ENCODE results near the gene ZNF580.

The ZNF580 gene

GRCh38 chr19:55661826-55662225 lies 21.0 kb downstream of the ZNF580 start:
- Histone ChIP-seq H3K36me3 (replicated peaks in 1 of 2; ENCODE audit: control insufficient read depth in 2 of 2, insufficient read depth in 2 of 2, low read length in 2 of 2) (peaks cover 57 to 95% of the 10 kb centered on the region in 2 donors), H3K27me3 (ENCODE audit: control insufficient read depth in 3 of 3, insufficient read depth in 3 of 3, low read depth in 1 of 3, low read length in 3 of 3) (no peaks in the 10 kb centered on the region), H3K4ac (ENCODE audit: low read length) (no peak overlapping the region), H3K23ac (ENCODE audit: low read depth, low read length, poor library complexity) (no peak overlapping the region), H3K27ac (replicated peaks; ENCODE audit: low read length) (no peak overlapping the region), H2BK15ac (ENCODE audit: low read length) (no peak overlapping the region), H2BK12ac (ENCODE audit: low read length) (no peak overlapping the region), H3K79me1 (ENCODE audit: low read depth, low read length) (peaks cover 37% of the 10 kb centered on the region), H3K14ac (ENCODE audit: low read length) (no peak overlapping the region), H2BK120ac (ENCODE audit: low read depth, low read length) (no peak overlapping the region), H2AK5ac (ENCODE audit: low read depth, low read length) (no peak overlapping the region), H3K9me3 (replicated peaks in 1 of 2; ENCODE audit: control insufficient read depth in 2 of 2, insufficient read depth in 1 of 2, low read depth in 1 of 2, low read length in 2 of 2) (no peaks in the 10 kb centered on the region), H3K4me1 (ENCODE audit: control insufficient read depth in 2 of 2, insufficient read depth in 1 of 2, low read depth in 1 of 2, low read length in 2 of 2) (peaks cover 5 to 6% of the 10 kb centered on the region in 2 donors), H2AFZ (ENCODE audit: low read length) (no peak overlapping the region), H3K4me3 (ENCODE audit: low read length in 2 of 2) (no peak overlapping the region), H3K18ac (ENCODE audit: low read length) (no peak overlapping the region), H4K8ac (ENCODE audit: low read depth, low read length) (no peak overlapping the region), H2BK5ac (ENCODE audit: low read length) (no peak overlapping the region), H3K9ac (ENCODE audit: low read depth, low read length, poor library complexity) (peak overlapping the region; percentile 66), H3K4me2 (ENCODE audit: insufficient read depth, low read length, poor library complexity, severe bottlenecking) (no peak overlapping the region), H4K91ac (ENCODE audit: low read depth, low read length, poor library complexity) (no peak overlapping the region)
- no CpG with 5 or more reads among the region's 7 CpGs for WGBS, 2 donors (ENCODE audit: extremely low coverage in 2 of 2, insufficient read length in 2 of 2, insufficient replicate concordance in 1 of 2)
- DNase-seq (ENCODE audit: low spot score), result no peak

- no peaks in the 10 kb centered on the region for H3K27me3 ChIP-seq (ENCODE audit: control insufficient read depth in 3 of 3, insufficient read depth in 3 of 3, low read depth in 1 of 3, low read length in 3 of 3)
- WGBS, 2 donors (ENCODE audit: extremely low coverage in 2 of 2, insufficient read length in 2 of 2, insufficient replicate concordance in 1 of 2), result no CpG with 5 or more reads among the region's 20 CpGs
- H2BK12ac ChIP-seq (ENCODE audit: low read length), result peak overlapping the region; percentile 22
- peaks cover 49% of the 10 kb centered on the region for H3K79me1 ChIP-seq (ENCODE audit: low read depth, low read length)
- H3K23ac ChIP-seq (ENCODE audit: low read depth, low read length, poor library complexity), result peak overlapping the region; percentile 80
- no peak overlapping the region for H3K4ac ChIP-seq (ENCODE audit: low read length)
- H4K8ac ChIP-seq (ENCODE audit: low read depth, low read length), result no peak overlapping the region
- H3K9me3 ChIP-seq (replicated peaks in 1 of 2; ENCODE audit: control insufficient read depth in 2 of 2, insufficient read depth in 1 of 2, low read depth in 1 of 2, low read length in 2 of 2), result no peaks in the 10 kb centered on the region
- H2BK5ac ChIP-seq (ENCODE audit: low read length), result peak overlapping the region; percentile 26
- H4K91ac ChIP-seq (ENCODE audit: low read depth, low read length, poor library complexity), result no peak overlapping the region
- H2BK15ac ChIP-seq (ENCODE audit: low read length), result no peak overlapping the region
- peaks cover 72 to 97% of the 10 kb centered on the region in 2 donors for H3K36me3 ChIP-seq (replicated peaks in 1 of 2; ENCODE audit: control insufficient read depth in 2 of 2, insufficient read depth in 2 of 2, low read length in 2 of 2)
- H3K4me1 ChIP-seq (ENCODE audit: control insufficient read depth in 2 of 2, insufficient read depth in 1 of 2, low read depth in 1 of 2, low read length in 2 of 2), result no peaks in the 10 kb centered on the region
- DNase-seq (ENCODE audit: low spot score), result no peak
- no peak overlapping the region for H3K27ac ChIP-seq (replicated peaks; ENCODE audit: low read length)
- no peak overlapping the region for H2AFZ ChIP-seq (ENCODE audit: low read length)
- H3K4me3 ChIP-seq (ENCODE audit: low read length in 2 of 2), result peak overlapping the region in 1 of 2 donors; percentile 5
- no peak overlapping the region for H2AK5ac ChIP-seq (ENCODE audit: low read depth, low read length)
- H3K9ac ChIP-seq (ENCODE audit: low read depth, low read length, poor library complexity), result no peak overlapping the region
- H3K18ac ChIP-seq (ENCODE audit: low read length), result no peak overlapping the region
- H3K4me2 ChIP-seq (ENCODE audit: insufficient read depth, low read length, poor library complexity, severe bottlenecking), result no peak overlapping the region
- no peak overlapping the region for H2BK120ac ChIP-seq (ENCODE audit: low read depth, low read length)
- H3K14ac ChIP-seq (ENCODE audit: low read length), result no peak overlapping the region
These were observed 23.2 kb downstream of the ZNF580 start for GRCh38 chr19:55663846-55664536.

GRCh38 chr19:55666343-55667005 lies 25.7 kb downstream of the ZNF580 start:
- H3K27me3 ChIP-seq (ENCODE audit: control insufficient read depth in 3 of 3, insufficient read depth in 3 of 3, low read depth in 1 of 3, low read length in 3 of 3), result no peaks in the 10 kb centered on the region
- H3K4me3 ChIP-seq (ENCODE audit: low read length in 2 of 2), result peak overlapping the region in 1 of 2 donors; percentile 37
- H3K4me1 ChIP-seq (ENCODE audit: control insufficient read depth in 2 of 2, insufficient read depth in 1 of 2, low read depth in 1 of 2, low read length in 2 of 2), result peaks cover 0 to 5% of the 10 kb centered on the region in 2 donors
- peaks cover 77 to 95% of the 10 kb centered on the region in 2 donors for H3K36me3 ChIP-seq (replicated peaks in 1 of 2; ENCODE audit: control insufficient read depth in 2 of 2, insufficient read depth in 2 of 2, low read length in 2 of 2)
- peak overlapping the region; percentile 27 for H3K9ac ChIP-seq (ENCODE audit: low read depth, low read length, poor library complexity)
- peaks cover 60% of the 10 kb centered on the region for H3K79me1 ChIP-seq (ENCODE audit: low read depth, low read length)
- H3K23ac ChIP-seq (ENCODE audit: low read depth, low read length, poor library complexity), result peak overlapping the region; percentile 40
- H3K18ac ChIP-seq (ENCODE audit: low read length), result no peak overlapping the region
- H3K9me3 ChIP-seq (replicated peaks in 1 of 2; ENCODE audit: control insufficient read depth in 2 of 2, insufficient read depth in 1 of 2, low read depth in 1 of 2, low read length in 2 of 2), result no peaks in the 10 kb centered on the region
- H3K4me2 ChIP-seq (ENCODE audit: insufficient read depth, low read length, poor library complexity, severe bottlenecking), result no peak overlapping the region
- no peak overlapping the region for H2AFZ ChIP-seq (ENCODE audit: low read length)
- no peak overlapping the region for H4K8ac ChIP-seq (ENCODE audit: low read depth, low read length)
- no peak overlapping the region for H2AK5ac ChIP-seq (ENCODE audit: low read depth, low read length)
- no peak overlapping the region for H2BK120ac ChIP-seq (ENCODE audit: low read depth, low read length)
- no peak overlapping the region for H3K4ac ChIP-seq (ENCODE audit: low read length)
- H4K91ac ChIP-seq (ENCODE audit: low read depth, low read length, poor library complexity), result no peak overlapping the region
- no peak overlapping the region for H3K14ac ChIP-seq (ENCODE audit: low read length)
- peak overlapping the region; percentile 59 for H2BK5ac ChIP-seq (ENCODE audit: low read length)
- no peak overlapping the region for H3K27ac ChIP-seq (replicated peaks; ENCODE audit: low read length)
- H2BK15ac ChIP-seq (ENCODE audit: low read length), result no peak overlapping the region
- no peak for DNase-seq (ENCODE audit: low spot score)
- no CpG with 5 or more reads among the region's 12 CpGs for WGBS, 2 donors (ENCODE audit: extremely low coverage in 2 of 2, insufficient read length in 2 of 2, insufficient replicate concordance in 1 of 2)
- no peak overlapping the region for H2BK12ac ChIP-seq (ENCODE audit: low read length)

- H3K14ac ChIP-seq (ENCODE audit: low read length), result no peak overlapping the region
- peak overlapping the region; percentile 44 for H3K9ac ChIP-seq (ENCODE audit: low read depth, low read length, poor library complexity)
- H3K27me3 ChIP-seq (ENCODE audit: control insufficient read depth in 3 of 3, insufficient read depth in 3 of 3, low read depth in 1 of 3, low read length in 3 of 3), result no peaks in the 10 kb centered on the region
- H3K18ac ChIP-seq (ENCODE audit: low read length), result no peak overlapping the region
- DNase-seq (ENCODE audit: low spot score), result no peak
- peaks cover 58% of the 10 kb centered on the region for H3K79me1 ChIP-seq (ENCODE audit: low read depth, low read length)
- WGBS, 2 donors (ENCODE audit: extremely low coverage in 2 of 2, insufficient read length in 2 of 2, insufficient replicate concordance in 1 of 2), result no CpG with 5 or more reads among the region's 4 CpGs
- no peak overlapping the region for H2BK5ac ChIP-seq (ENCODE audit: low read length)
- H3K4me1 ChIP-seq (ENCODE audit: control insufficient read depth in 2 of 2, insufficient read depth in 1 of 2, low read depth in 1 of 2, low read length in 2 of 2), result peaks cover 0 to 5% of the 10 kb centered on the region in 2 donors
- H3K4me3 ChIP-seq (ENCODE audit: low read length in 2 of 2), result no peak overlapping the region
- H4K8ac ChIP-seq (ENCODE audit: low read depth, low read length), result no peak overlapping the region
- H2AK5ac ChIP-seq (ENCODE audit: low read depth, low read length), result no peak overlapping the region
- H2BK120ac ChIP-seq (ENCODE audit: low read depth, low read length), result no peak overlapping the region
- no peaks in the 10 kb centered on the region for H3K9me3 ChIP-seq (replicated peaks in 1 of 2; ENCODE audit: control insufficient read depth in 2 of 2, insufficient read depth in 1 of 2, low read depth in 1 of 2, low read length in 2 of 2)
- H2BK15ac ChIP-seq (ENCODE audit: low read length), result no peak overlapping the region
- no peak overlapping the region for H3K27ac ChIP-seq (replicated peaks; ENCODE audit: low read length)
- H3K4ac ChIP-seq (ENCODE audit: low read length), result no peak overlapping the region
- H3K4me2 ChIP-seq (ENCODE audit: insufficient read depth, low read length, poor library complexity, severe bottlenecking), result no peak overlapping the region
- H3K36me3 ChIP-seq (replicated peaks in 1 of 2; ENCODE audit: control insufficient read depth in 2 of 2, insufficient read depth in 2 of 2, low read length in 2 of 2), result peaks cover 72 to 94% of the 10 kb centered on the region in 2 donors
- H2AFZ ChIP-seq (ENCODE audit: low read length), result no peak overlapping the region
- H3K23ac ChIP-seq (ENCODE audit: low read depth, low read length, poor library complexity), result peak overlapping the region; percentile 40
- no peak overlapping the region for H4K91ac ChIP-seq (ENCODE audit: low read depth, low read length, poor library complexity)
- H2BK12ac ChIP-seq (ENCODE audit: low read length), result no peak overlapping the region
These were observed 26.2 kb downstream of the ZNF580 start for GRCh38 chr19:55667006-55667381.
